SK-N-SH (cell line): ENCODE data around the gene APBB2.

Source experiments
- CHD2 ChIP-seq: fragments of 150-350 bp; IDR thresholded peaks from 2 replicates; pipeline ENCODE4 v1.6.1; 2018; ENCODE audit warnings: low read length; ENCODE audit not compliant: partially characterized antibody
- EP300 ChIP-seq, 2 experiments: IDR thresholded peaks; 2 replicates each; pipeline versions ENCODE4 v1.4.0 to v1.6.1; 2012; ENCODE audit warnings: borderline replicate concordance in 1 of 2, low read depth in 1 of 2, low read length in 1 of 2
- GATA2 ChIP-seq: sonication (generic); formaldehyde crosslinking; IDR thresholded peaks from 2 replicates; pipeline ENCODE4 v1.5.0; 2020; ENCODE audit warnings: mild to moderate bottlenecking, missing genetic modification reagents
- JUND ChIP-seq: IDR thresholded peaks from 2 replicates; pipeline ENCODE4 v1.4.0; 2012
- POLR2AphosphoS5 ChIP-seq: IDR thresholded peaks from 2 replicates; pipeline ENCODE4 v1.6.1; 2012; ENCODE audit warnings: low read depth, low read length
- RAD21 ChIP-seq: IDR thresholded peaks from 2 replicates; pipeline ENCODE4 v1.6.1; 2012; ENCODE audit warnings: mild to moderate bottlenecking, low read length
- SIN3A ChIP-seq: IDR thresholded peaks from 2 replicates; pipeline ENCODE4 v1.6.1; 2012; ENCODE audit warnings: low read depth, mild to moderate bottlenecking, low read length, moderate library complexity, borderline replicate concordance
- SMC3 ChIP-seq: IDR thresholded peaks from 2 replicates; pipeline ENCODE4 v1.6.1; 2012; ENCODE audit warnings: low read depth, low read length, improper control_type of control experiment
- YY1 ChIP-seq: IDR thresholded peaks from 2 replicates; pipeline ENCODE4 v1.4.0; 2012; ENCODE audit warnings: low read depth, mild to moderate bottlenecking
- TF ChIP-seq, protein P1 (sequence below): fragments of 200-600 bp; sonication (generic); IDR thresholded peaks from 2 replicates; pipeline ENCODE4 v1.6.1; 2017; ENCODE audit warnings: antibody characterized with exemption, mild to moderate bottlenecking, moderate library complexity
- TF ChIP-seq, protein P2 (sequence below): IDR thresholded peaks from 2 replicates; pipeline ENCODE4 v1.4.0; 2012; ENCODE audit warnings: low read depth, borderline replicate concordance

DNA sequence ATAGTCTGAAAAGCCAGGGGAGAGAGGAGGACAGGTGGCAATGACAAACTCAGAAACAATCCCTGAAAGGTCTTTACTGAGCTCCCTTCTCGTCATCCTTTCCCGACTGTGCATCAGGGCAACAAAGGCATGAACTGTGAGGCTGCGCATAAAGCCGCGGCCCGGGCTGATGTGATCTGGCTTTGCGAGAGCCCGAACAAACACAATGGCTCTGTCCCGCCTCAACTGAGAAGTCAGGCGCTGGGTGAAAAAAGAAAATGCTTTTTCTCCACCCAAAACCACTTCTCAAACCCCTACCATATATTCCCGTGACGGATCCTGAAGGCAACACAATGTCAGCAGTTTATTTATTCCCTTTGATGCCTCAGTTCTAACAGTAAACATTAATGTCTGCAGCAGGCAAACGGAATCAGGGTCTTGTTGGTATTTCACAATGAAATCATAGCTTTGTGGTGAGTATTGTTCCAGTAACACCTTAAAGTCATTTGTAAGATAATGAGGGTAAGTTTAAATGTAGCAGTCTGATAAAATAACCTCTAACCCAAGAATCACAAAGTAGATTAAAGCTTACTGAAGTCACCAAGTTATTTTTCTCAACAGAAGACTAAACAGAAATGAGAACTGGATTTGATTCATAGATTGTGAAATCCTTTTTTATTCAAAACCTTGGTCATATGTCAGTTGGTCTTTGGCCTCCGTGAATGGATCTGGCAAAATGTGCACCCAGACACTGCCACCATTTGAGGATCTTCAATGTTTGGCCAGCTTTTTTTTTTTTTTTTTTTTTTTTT is 67.4 kb downstream of the APBB2 start:
- TF ChIP-seq, protein P1, sequence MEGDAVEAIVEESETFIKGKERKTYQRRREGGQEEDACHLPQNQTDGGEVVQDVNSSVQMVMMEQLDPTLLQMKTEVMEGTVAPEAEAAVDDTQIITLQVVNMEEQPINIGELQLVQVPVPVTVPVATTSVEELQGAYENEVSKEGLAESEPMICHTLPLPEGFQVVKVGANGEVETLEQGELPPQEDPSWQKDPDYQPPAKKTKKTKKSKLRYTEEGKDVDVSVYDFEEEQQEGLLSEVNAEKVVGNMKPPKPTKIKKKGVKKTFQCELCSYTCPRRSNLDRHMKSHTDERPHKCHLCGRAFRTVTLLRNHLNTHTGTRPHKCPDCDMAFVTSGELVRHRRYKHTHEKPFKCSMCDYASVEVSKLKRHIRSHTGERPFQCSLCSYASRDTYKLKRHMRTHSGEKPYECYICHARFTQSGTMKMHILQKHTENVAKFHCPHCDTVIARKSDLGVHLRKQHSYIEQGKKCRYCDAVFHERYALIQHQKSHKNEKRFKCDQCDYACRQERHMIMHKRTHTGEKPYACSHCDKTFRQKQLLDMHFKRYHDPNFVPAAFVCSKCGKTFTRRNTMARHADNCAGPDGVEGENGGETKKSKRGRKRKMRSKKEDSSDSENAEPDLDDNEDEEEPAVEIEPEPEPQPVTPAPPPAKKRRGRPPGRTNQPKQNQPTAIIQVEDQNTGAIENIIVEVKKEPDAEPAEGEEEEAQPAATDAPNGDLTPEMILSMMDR: no peak
- TF ChIP-seq YY1: no peak
- no peak for TF ChIP-seq EP300 (IDR thresholded peaks at IDR 0.05; ENCODE audit: borderline replicate concordance in 1 of 2, low read depth in 1 of 2, low read length in 1 of 2)
- TF ChIP-seq GATA2: no peak
- no peak for TF ChIP-seq POLR2AphosphoS5
- TF ChIP-seq SMC3: no peak
- TF ChIP-seq JUND: no peak
- TF ChIP-seq, protein P2, sequence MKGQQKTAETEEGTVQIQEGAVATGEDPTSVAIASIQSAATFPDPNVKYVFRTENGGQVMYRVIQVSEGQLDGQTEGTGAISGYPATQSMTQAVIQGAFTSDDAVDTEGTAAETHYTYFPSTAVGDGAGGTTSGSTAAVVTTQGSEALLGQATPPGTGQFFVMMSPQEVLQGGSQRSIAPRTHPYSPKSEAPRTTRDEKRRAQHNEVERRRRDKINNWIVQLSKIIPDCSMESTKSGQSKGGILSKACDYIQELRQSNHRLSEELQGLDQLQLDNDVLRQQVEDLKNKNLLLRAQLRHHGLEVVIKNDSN: no peak
- TF ChIP-seq CHD2: no peak
- no peak for TF ChIP-seq SIN3A
- no peak for TF ChIP-seq RAD21
